Activated T-helper 9 cell treated with anti-CD3 and anti-CD28 coated beads, Interleukin-2, amount 50 U/mL, for 16 hours (primary cell): ENCODE results near the gene NOS1AP.

Source experiments
- DNase-seq: peaks from one replicate; pipeline ENCODE4 v3.0.0-alpha.2; 2020; ENCODE audit warnings: low read depth

NOS1AP gene

GRCh38 chr1:162300057-162300917 lies 230.8 kb downstream of the NOS1AP start:
- DNase-seq: no peak

GRCh38 chr1:162301696-162302095 lies 232.2 kb downstream of the NOS1AP start:
- no peak for DNase-seq

GRCh38 chr1:162302306-162303003 lies 233.0 kb downstream of the NOS1AP start:
- no peak for DNase-seq

GRCh38 chr1:162303004-162303344 lies 233.5 kb downstream of the NOS1AP start:
- DNase-seq: no peak

GRCh38 chr1:162304736-162305135 lies 235.2 kb downstream of the NOS1AP start:
- DNase-seq: no peak

- no peak for DNase-seq
These were observed 236.5 kb downstream of the NOS1AP start for GRCh38 chr1:162305969-162306368.

GRCh38 chr1:162310337-162310736 lies 240.8 kb downstream of the NOS1AP start:
- DNase-seq: no peak

GRCh38 chr1:162314206-162314605 lies 244.7 kb downstream of the NOS1AP start:
- no peak for DNase-seq

- no peak for DNase-seq
These were observed 246.2 kb downstream of the NOS1AP start for GRCh38 chr1:162315673-162316072.

GRCh38 chr1:162316187-162316586 lies 246.7 kb downstream of the NOS1AP start:
- no peak for DNase-seq

GRCh38 chr1:162317621-162318020 lies 248.1 kb downstream of the NOS1AP start:
- DNase-seq: no peak

- DNase-seq: no peak
These were observed 250.1 kb downstream of the NOS1AP start for GRCh38 chr1:162319493-162320175.

- DNase-seq: no peak
These were observed 252.4 kb downstream of the NOS1AP start for GRCh38 chr1:162321809-162322422.

GRCh38 chr1:162323023-162323422 lies 253.5 kb downstream of the NOS1AP start:
- no peak for DNase-seq

- DNase-seq: no peak
These were observed 254.9 kb downstream of the NOS1AP start for GRCh38 chr1:162324396-162324795.

- no peak for DNase-seq
These were observed 257.1 kb downstream of the NOS1AP start for GRCh38 chr1:162326559-162326958.

GRCh38 chr1:162327144-162327787 lies 257.8 kb downstream of the NOS1AP start:
- DNase-seq: no peak

GRCh38 chr1:162327788-162328165 lies 258.3 kb downstream of the NOS1AP start:
- no peak for DNase-seq

- no peak for DNase-seq
These were observed 259.0 kb downstream of the NOS1AP start for GRCh38 chr1:162328512-162328911.

- DNase-seq: no peak
These were observed 260.3 kb downstream of the NOS1AP start for GRCh38 chr1:162329826-162330225.

- no peak for DNase-seq
These were observed 264.5 kb downstream of the NOS1AP start for GRCh38 chr1:162333991-162334390.

- no peak for DNase-seq
These were observed 265.6 kb downstream of the NOS1AP start for GRCh38 chr1:162335126-162335525.
